ENCODE measurements around the gene ZYG11B.

DNA sequence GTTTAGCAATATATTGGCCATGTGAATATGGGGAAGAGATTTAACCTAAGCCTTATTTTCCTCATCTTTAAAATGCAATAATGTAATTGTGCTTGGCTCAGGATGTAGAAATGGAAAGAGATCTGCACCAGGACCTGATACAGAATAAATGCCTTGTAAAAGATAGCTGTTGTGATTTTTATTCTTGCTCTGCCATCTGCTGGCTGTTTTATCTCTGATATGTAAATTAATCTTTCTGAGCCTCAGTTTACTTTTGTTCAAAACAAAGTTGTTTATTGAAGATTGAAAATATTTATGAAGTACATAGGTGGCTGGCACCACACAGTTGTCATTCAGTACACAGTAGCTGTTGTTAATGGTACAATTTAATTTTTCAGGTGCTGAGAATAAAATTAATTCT, 21.9 kb downstream of the ZYG11B start:
- TF ChIP-seq EP300 (IDR thresholded peaks at IDR 0.05) (no peak), POLR2A (IDR thresholded peaks at IDR 0.05) (no peak)
